Activated CD8-positive, alpha-beta memory T cell treated with anti-CD3 and anti-CD28 coated beads, Interleukin-2, amount 50 U/mL, for 4 hours (primary cell): ENCODE data around the gene KIAA1671.

Experiments used
- DNase-seq: peaks from one replicate; pipeline ENCODE4 v3.0.0-alpha.2; 2020

KIAA1671 gene

GRCh38 chr22:25069758-25070481 lies 117.4 kb downstream of the KIAA1671 start:
- DNase-seq: no peak

- DNase-seq: no peak
These were observed 118.4 kb downstream of the KIAA1671 start for GRCh38 chr22:25070956-25071355.

- DNase-seq: no peak
These were observed 119.2 kb downstream of the KIAA1671 start for GRCh38 chr22:25071720-25072119.

GRCh38 chr22:25072406-25072805 lies 119.9 kb downstream of the KIAA1671 start:
- no peak for DNase-seq

- peak; percentile 59 for DNase-seq
These were observed 123.8 kb downstream of the KIAA1671 start for GRCh38 chr22:25076336-25076735.

- DNase-seq: no peak
These were observed 124.5 kb downstream of the KIAA1671 start for GRCh38 chr22:25077056-25077455.

GRCh38 chr22:25077964-25078363 lies 125.4 kb downstream of the KIAA1671 start:
- no peak for DNase-seq

GRCh38 chr22:25078591-25078990 lies 126.1 kb downstream of the KIAA1671 start:
- DNase-seq: no peak

GRCh38 chr22:25080855-25081254 lies 128.3 kb downstream of the KIAA1671 start:
- DNase-seq: no peak

- DNase-seq: peak; percentile 54
These were observed 128.9 kb downstream of the KIAA1671 start for GRCh38 chr22:25081409-25081824.

- no peak for DNase-seq
These were observed 129.6 kb downstream of the KIAA1671 start for GRCh38 chr22:25082096-25082495.

GRCh38 chr22:25083056-25083806 lies 130.7 kb downstream of the KIAA1671 start:
- DNase-seq: no peak

GRCh38 chr22:25083807-25084200 lies 131.3 kb downstream of the KIAA1671 start:
- no peak for DNase-seq

GRCh38 chr22:25084405-25085107 lies 132.0 kb downstream of the KIAA1671 start:
- no peak for DNase-seq

- no peak for DNase-seq
These were observed 132.6 kb downstream of the KIAA1671 start for GRCh38 chr22:25085156-25085555.

GRCh38 chr22:25085930-25086901 lies 133.7 kb downstream of the KIAA1671 start:
- DNase-seq: no peak

GRCh38 chr22:25086902-25087282 lies 134.4 kb downstream of the KIAA1671 start:
- DNase-seq: no peak

- DNase-seq: no peak
These were observed 137.8 kb downstream of the KIAA1671 start for GRCh38 chr22:25090225-25090890.

- DNase-seq: no peak
These were observed 138.9 kb downstream of the KIAA1671 start for GRCh38 chr22:25091458-25091857.

- DNase-seq: no peak
These were observed 139.6 kb downstream of the KIAA1671 start for GRCh38 chr22:25092119-25092518.

GRCh38 chr22:25094579-25094978 lies 142.1 kb downstream of the KIAA1671 start:
- DNase-seq: no peak

GRCh38 chr22:25095869-25096268 lies 143.4 kb downstream of the KIAA1671 start:
- DNase-seq: no peak
